NCI-H748 (cell line): ENCODE measurements around the gene CYP27C1.
A peak's percentile ranks its signal among the peaks of the same experiment; 100 is the strongest.
"Not testable (repeated sequence)": the region's sequence is repeated elsewhere in the genome, so short reads cannot be mapped to it uniquely, and the experiment has no call there.

Experiments
- DNase-seq: peaks from one replicate; lab custom pipeline; 2025; ENCODE audit not compliant: unreplicated experiment; lab: John Stamatoyannopoulos, UW

CYP27C1 gene

DNA sequence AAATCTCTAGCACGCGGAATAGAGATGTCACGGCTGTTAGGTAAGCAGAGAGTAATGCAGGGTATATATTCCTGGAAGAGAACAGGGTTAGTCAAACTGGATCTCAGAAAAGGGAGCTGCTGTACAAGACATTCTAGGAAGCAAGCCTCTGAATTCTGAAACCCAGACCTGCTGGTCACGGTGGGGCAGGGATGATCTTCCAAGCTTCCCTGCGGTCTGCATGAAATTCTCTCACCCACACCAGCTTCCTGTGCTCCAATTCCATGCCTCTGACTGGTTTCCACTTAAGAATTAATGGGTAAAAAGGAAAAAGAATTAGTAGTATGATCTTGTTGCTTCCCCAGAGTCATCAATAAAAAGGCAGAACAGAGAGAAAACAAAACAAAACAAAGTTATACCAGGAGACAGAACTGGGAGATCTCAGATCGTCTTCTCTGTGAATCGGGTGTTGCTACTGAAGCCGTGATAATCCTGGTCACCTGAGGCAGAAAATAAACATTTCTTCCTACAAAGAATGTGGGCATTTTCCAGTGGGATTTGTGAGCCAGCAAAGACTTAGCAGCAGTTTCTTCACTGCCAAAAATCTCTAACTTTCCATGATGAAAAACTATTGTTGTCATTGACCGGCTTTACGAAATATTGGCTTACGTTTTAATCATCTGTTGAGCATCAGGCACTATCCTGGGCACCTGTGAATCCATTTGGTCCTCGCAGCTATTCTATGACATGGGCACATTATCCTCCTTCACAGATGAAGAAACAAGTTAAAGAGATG, 5.3 kb upstream of the CYP27C1 start:
- no peak for DNase-seq

DNA sequence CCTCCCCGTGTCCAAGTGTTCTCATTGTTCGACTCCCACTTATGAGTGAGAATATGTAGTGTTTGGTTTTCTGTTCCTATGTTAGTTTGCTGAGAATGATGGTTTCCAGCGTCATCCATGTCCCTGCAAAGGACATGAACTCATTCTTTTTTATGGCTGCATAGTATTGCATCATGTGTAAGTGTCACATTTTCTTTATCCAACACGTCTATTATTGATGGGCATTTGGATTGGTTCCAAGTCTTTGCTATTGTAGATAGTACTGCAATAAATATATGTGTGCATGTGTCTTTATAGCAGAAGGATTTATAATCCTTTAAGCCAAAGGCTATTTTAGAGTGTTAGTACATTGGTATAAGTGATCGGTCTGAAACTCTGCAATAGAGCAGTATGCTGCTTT, 4.0 kb upstream of the CYP27C1 start:
- DNase-seq: peak; percentile 36

GRCh38 chr2:127220768-127221527, 849 bp upstream of the CYP27C1 start:
- no peak for DNase-seq

DNA sequence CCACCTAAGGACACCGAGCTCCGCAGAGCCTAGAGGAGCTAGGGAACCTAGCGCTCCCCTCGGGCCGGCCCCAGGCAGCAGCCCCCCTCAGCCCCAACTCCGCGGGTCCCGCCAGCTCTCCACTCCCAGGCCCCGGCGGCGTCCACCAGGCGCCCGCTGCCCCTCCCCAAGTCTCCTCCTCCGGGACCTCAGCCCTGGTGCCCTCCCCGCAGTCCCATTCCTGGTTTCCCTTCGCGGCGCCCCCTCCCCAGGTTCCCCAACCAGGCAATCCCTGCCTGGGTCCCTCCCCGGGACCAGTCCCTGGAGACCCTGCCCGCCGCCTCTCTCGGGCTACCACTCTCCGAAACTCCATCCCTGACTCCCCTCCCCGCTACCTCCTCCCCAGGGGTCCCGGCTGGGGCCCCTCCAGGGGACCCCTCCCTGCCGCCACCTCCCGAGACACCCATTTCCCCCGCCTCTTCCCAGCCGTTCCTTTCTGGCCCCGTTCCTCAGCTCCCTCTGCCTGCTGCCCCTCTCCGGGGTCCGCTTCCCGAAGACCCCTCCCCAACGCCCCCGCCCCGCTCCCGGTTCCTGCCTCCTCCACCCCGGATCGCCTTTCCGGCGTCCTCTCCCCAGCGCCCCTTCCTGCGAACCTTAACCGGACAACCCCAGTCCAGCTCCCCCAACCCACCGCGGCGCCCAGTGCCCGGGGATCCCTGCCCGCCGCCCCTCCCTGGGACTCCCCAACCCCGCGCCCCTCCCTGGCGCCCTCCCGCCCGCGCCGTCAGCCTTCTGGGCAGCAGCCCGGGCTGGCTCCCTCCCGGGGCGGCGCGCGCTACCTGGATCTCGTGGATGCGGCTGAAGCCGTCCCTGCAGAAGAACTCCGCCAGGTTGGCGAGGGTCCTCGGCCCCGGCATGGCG, 678 bp downstream of the CYP27C1 start:
- DNase-seq: peak; percentile 35

GRCh38 chr2:127218812-127219170, 1.3 kb downstream of the CYP27C1 start:
- peak; percentile 31 for DNase-seq

DNA sequence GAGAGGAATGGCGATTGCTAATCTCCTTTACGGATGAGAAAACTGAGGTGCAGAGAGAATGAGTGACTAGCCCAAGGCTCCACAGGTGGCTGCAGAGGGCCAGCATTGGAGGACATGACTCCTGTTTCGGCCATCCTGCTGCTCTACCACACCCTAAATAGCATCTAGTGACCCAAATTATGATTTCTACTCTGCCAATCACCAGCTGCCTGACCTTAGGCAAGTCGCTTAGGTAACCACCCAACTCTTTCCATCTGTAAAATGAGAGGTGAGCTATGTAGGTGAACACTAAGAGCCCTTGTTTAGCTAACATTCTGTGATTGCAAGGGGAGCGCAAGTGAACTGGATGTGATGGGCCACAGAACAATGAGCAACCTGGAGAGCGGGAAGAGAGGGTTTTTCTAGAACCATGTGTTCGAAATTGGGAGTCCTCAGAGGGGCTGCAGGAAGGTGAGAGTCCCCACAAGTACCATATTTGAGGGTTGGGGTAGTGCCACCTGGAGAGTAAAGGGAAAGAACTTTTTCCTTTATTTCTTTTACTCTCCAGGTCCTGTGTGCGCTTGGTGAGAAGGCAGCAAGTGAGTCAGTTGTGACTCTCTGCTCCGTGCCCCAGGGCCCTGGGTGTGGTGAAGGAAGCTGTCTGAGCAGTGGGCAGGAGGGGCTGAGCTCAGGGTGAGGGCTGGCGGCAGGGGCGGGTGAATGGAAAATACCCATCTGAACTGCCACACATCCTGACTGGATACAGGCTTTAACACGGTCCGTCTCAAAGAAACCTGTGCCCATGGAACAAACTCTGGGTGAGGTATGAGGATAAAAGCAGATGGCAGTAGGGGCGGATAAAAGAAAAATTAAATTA, 2.4 kb downstream of the CYP27C1 start:
- DNase-seq: peak; percentile 6

DNA sequence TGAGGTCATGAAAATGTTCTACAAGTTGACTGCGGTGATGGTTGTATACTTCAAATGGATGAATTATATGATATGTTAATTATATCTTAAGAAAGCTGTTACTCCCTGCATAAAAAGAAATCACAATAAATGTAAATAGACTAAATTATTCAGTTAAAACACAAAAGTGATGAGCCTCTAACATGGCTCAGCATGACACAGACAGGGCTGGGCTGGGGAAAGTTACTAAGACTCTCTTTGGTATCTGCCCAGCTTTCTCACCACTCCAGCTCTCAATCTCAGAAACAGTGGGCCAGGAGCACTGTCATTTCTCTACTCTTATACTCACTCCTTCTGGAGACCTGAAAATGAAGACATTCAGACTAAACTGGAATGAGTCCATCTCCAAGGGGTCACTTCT, 3.5 kb downstream of the CYP27C1 start:
- DNase-seq: no peak

DNA sequence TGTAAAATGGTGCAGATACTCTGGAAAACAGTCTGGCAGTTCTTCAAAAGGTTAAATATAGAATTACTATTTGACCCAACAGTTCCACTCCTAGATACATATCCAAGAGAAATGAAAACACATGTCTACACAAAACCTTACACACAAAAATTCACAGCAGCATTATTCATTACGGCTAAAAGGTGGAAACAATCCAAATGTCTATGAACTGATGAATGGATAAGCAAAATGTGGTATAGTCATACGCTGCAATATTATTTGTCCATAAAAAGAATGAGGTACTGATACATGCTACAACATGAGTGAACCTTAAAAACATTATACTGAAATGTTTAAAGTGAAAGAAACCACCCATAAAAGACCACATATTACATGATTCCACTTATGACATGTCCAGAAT, 4.0 kb downstream of the CYP27C1 start:
- no peak for DNase-seq

GRCh38 chr2:127214201-127214600, 5.9 kb downstream of the CYP27C1 start:
- not testable (repeated sequence) for DNase-seq

GRCh38 chr2:127208313-127208712, 11.8 kb downstream of the CYP27C1 start:
- peak; percentile 17 for DNase-seq

DNA sequence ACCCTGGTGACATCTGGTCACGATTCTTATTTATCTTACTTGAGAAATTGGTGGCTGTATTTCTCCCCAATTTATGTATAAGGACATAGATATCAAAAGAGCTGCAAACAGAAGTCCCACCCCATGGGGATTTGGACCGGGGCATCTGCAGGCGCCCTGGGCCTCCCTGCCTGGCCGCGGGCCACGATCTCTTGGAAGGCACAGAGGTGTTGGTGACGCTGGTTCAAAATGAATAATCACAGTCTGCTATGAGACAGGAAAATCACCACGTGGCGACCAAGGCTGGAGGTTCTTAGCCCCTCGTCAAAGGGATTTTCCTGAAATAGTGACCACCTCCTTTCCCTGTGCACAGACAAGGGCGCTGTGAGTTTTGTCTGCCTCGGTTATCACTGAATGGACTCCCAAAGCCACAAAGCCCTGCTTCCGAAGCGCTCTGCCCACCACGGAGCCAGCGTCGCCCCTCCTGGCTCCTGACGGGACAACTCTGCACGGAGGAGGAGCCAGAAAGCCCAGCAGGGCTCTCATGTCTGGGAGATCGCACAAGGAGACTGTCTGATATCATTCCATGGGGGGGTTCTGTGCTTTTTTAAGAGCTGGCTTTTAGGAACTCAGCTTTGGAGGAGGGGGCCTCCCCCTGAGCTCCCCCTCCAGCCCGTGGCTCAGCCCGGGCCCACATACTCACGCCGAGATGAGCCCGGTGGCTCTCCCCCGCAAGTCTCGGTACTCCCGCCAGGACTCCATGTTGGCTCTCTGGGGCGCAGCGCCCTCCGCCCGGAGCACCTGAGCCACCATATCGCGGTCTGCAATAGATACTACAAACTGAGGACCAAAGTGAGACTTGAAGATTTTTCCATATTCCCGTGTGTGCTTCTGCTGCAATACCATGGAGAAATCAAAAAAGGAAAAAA, 14.6 kb downstream of the CYP27C1 start:
- no peak for DNase-seq

DNA sequence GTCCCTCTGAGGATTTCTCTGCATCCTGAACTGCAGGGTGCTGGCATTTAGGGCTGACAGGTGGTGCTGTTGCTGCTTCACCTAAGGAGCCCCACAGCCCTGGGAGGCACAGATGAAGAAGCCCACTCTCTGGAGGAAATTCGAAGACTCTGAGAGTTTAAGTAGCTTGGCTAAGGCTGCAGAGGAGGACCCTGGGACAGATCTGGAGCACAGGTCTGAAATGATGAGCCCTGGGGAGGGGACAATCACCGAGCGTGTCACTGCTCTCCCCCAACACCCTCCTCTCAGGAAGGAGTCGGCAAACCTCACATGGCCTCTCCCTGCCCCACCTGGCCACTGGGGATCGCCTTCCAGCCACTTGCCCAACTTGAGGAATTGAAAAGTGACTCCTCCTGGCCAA, 18.6 kb downstream of the CYP27C1 start:
- no peak for DNase-seq

- DNase-seq: no peak
Observed at GRCh38 chr2:127200962-127201361, 19.1 kb downstream of the CYP27C1 start.

GRCh38 chr2:127199223-127199622, 20.9 kb downstream of the CYP27C1 start:
- no peak for DNase-seq

DNA sequence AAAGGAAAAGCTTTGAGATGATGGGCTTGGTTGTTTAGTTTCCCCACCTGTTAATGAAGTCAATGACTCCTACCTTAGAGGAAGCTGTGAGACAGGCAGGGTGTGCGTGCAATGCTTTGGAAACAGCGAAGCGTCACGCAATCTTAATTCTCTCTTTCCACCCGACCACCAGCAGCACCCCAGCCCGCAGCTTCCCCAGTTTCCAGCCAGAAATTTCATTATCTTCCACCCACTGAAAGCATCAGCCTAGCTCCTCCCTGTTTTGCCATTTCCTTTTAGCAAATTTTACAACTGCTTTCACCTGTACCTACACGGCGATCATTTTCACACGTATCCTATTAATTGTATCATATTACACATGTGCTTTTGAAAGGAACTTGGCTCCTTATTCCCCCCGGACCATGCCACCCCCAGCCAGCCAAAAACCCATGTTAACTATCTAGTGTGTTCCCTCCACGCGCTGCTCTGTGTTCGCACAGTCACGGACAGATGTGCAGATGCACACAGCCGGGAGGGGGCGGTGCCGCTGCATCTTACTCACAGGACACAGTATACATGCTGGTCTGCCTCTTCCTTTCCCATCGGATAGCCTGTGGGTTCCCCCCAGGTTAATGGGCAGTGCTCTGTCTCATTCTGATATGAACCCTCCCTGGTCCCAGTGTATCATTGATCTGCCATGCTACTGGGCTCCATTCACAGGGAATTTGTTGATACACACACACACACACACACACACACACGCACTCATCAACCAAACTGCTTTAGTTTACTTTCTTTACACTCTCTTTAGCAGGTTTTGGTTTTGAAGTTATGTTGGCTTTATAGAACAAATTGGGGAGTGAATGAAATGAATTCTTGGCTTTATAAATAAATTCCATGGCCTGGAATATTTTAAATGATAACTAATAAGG, 22.4 kb downstream of the CYP27C1 start:
- peak; percentile 79 for DNase-seq

- peak; percentile 66 for DNase-seq
Observed at GRCh38 chr2:127196998-127197397, 23.1 kb downstream of the CYP27C1 start.

- no peak for DNase-seq
Observed at GRCh38 chr2:127196549-127196948, 23.6 kb downstream of the CYP27C1 start.
